GM12878 (cell line): ENCODE measurements around the gene SIK1. TPM values are rescaled to one million over a fixed set of nuclear protein-coding genes. Genes with fewer than 3 reads are reported as not detected.
A peak's percentile ranks its signal among the peaks of the same experiment; 100 is the strongest.
"Not testable (repeated sequence)": the region's sequence is repeated elsewhere in the genome, so short reads cannot be mapped to it uniquely, and the experiment has no call there.

Experiments
- ATAC-seq: fragments of 200-7000 bp; cut with Tn5 transposase; 3 replicates; pipeline ENCODE4 v1.9.1; 2020; ENCODE audit warnings: mild to moderate bottlenecking, moderate library complexity
- BruUV-seq: library from RNA; stranded (reverse); fragments of 400-500 nt; replicated peaks from 2 replicates; lab custom pipeline; 2021; lab: Mats Ljungman, UMichigan
- CTCF ChIA-PET: fragments of 300-600 bp; sonication (Branson Sonifier 250); formaldehyde crosslinking; extraction: SDS; loops from one replicate; lab custom pipeline; 2021; ENCODE audit warnings: inconsistent platforms; lab: Yijun Ruan, JAX
- POLR2A ChIA-PET: fragments of 350-600 bp; formaldehyde crosslinking; extraction: SDS; loops from one replicate; lab custom pipeline; 2021; ENCODE audit warnings: inconsistent platforms; lab: Charles Lee
- RAD21 ChIA-PET: fragments of 300-600 bp; sonication (Branson Sonifier 250); formaldehyde crosslinking; loops from one replicate; lab custom pipeline; 2023; ENCODE audit warnings: antibody characterized with exemption; ENCODE audit not compliant: unreplicated experiment; lab: Charles Lee
- SMC1A ChIA-PET: fragments of 300-600 bp; sonication (Branson Sonifier 250); formaldehyde crosslinking; loops from one replicate; lab custom pipeline; 2023; ENCODE audit not compliant: unreplicated experiment, uncharacterized antibody; lab: Charles Lee
- DNase-seq: peaks from one replicate; pipeline ENCODE4 v3.0.0-alpha.2; 2011; ENCODE audit warnings: low read depth, low spot score
- FAIRE-seq: peaks from 3 replicates; lab custom pipeline; 2011; peaks lifted over from hg19 to GRCh38; lab: Jason Lieb, UNC
- H2AFZ ChIP-seq: 2 replicates; pipeline ENCODE4 v1.6.0; 2011; ENCODE audit warnings: low read depth, low read length, control low read depth; ENCODE audit not compliant: control insufficient read depth
- H3K27ac ChIP-seq: 2 replicates; pipeline ENCODE4 v1.5.1; 2011; ENCODE audit warnings: control low read depth; ENCODE audit not compliant: control insufficient read depth, insufficient read depth
- H3K27me3 ChIP-seq, 2 experiments: replicated peaks in 1 of 2; 2 replicates each; pipeline versions ENCODE4 v1.6.0 to v1.6.1; 2011; ENCODE audit warnings: low read length in 1 of 2; ENCODE audit not compliant: control insufficient read depth in 2 of 2, insufficient read depth in 2 of 2
- H3K36me3 ChIP-seq, 2 experiments: 2 replicates each; pipeline ENCODE4 v1.5.1; 2011; ENCODE audit warnings: low read length in 1 of 2; ENCODE audit not compliant: control insufficient read depth in 2 of 2, insufficient read depth in 2 of 2
- H3K4me1 ChIP-seq: 2 replicates; pipeline ENCODE4 v1.6.1; 2011; ENCODE audit warnings: mild to moderate bottlenecking, low read length, moderate library complexity, mixed read lengths; ENCODE audit not compliant: control insufficient read depth, insufficient read depth
- H3K4me2 ChIP-seq: 2 replicates; pipeline ENCODE4 v1.6.0; 2011; ENCODE audit warnings: control low read depth; ENCODE audit not compliant: control insufficient read depth, insufficient read depth
- H3K4me3 ChIP-seq: fragments of 200-600 bp; sonication (generic); 2 replicates; pipeline ENCODE4 v1.5.1; 2016
- H3K79me2 ChIP-seq: 2 replicates; pipeline ENCODE4 v1.6.0; 2011; ENCODE audit warnings: low read length; ENCODE audit not compliant: control insufficient read depth, insufficient read depth
- H3K9ac ChIP-seq: 2 replicates; pipeline ENCODE4 v1.8.0; 2011; ENCODE audit warnings: low read length, control low read depth, mixed read lengths; ENCODE audit not compliant: control insufficient read depth, insufficient read depth
- H3K9me3 ChIP-seq: replicated peaks from 3 replicates; pipeline ENCODE4 v1.5.1; 2011; ENCODE audit warnings: mild to moderate bottlenecking, low read length; ENCODE audit not compliant: control insufficient read depth, insufficient read depth
- H4K20me1 ChIP-seq: 2 replicates; pipeline ENCODE4 v1.6.0; 2011; ENCODE audit not compliant: control insufficient read depth, insufficient read depth
- WGBS: methylation state at CpG from one replicate; pipeline ENCODE4 v1.1.6; 2016; ENCODE audit warnings: low lambda C conversion rate; ENCODE audit not compliant: insufficient replicate concordance, insufficient coverage; ENCODE audit errors: missing lambda C conversion rate; 5-methylcytosine and 5-hydroxymethylcytosine counted together
- in situ Hi-C: fragments of 300-500 bp; cut with MboI; formaldehyde crosslinking; loops from 9 replicates; pipeline ENCODE4 v1.14.3; 2018; ENCODE audit warnings: mixed read lengths
- intact Hi-C: fragments of 100-400 bp; cut with micrococcal nuclease; formaldehyde crosslinking; loops from one replicate; pipeline ENCODE4 v1.14.2; 2022; ENCODE audit not compliant: unreplicated experiment
- polyA plus RNA-seq, 11 experiments: library from polyadenylated mRNA; depleted of rRNA in 4 of 11; unstranded in 6 of 11; stranded (reverse) in 5 of 11; fragments of >200 nt; fragmentation: Nextera tagmentation in 4 of 11; fragmentation: Illumina TruSeq in 1 of 11; extraction: Ambion mirVana in 4 of 11; extraction: Trizol in 1 of 11; gene quantifications; 1 replicate in 1 of 11; 2 replicates in 10 of 11; pipeline versions ENCODE4 v1.2.1 to v1.2.3, GENCODE V29; 2011 to 2016; ENCODE audit warnings: inconsistent platforms in 2 of 11, missing spikeins in 2 of 11, low read depth in 1 of 11
- total RNA-seq, 4 experiments: library from RNA; depleted of rRNA in 3 of 4; stranded (reverse); fragments of >200 nt in 3 of 4; fragmentation: Illumina TruSeq in 1 of 4; extraction: Trizol in 1 of 4; gene quantifications; 2 replicates each; pipeline versions ENCODE4 v1.2.1 to v1.2.3, GENCODE V29; 2013 to 2021

SIK1 gene
- total and polyA plus RNA-seq, 10 of the 15 experiments (the other 5 are each of a cell fraction or from before 2014, with no cell fraction given) = 0.03 to 7.3 (median 2.1) TPM; not detected in 2

DNA sequence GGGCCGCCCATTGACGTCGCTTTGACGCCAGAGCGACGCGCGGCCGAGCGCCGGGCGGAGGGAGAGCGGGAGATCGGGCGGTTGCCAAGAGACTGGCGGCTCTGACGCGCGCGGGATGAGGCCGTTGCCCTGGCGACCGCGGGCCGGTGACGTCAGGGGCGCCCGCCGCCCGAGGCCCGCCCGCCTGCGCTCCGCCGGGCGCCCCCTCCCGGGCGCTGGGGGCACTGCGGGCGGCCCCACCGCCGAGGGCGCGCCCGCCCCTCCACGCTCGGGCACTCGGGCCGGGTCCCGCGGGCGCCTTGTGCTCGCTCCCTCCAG is 270 bp upstream of the SIK1 start:
- H4K20me1 ChIP-seq, SMC1A ChIA-PET, CTCF ChIA-PET, H3K27ac ChIP-seq, H3K36me3 ChIP-seq, H2AFZ ChIP-seq, intact Hi-C loops, H3K4me2 ChIP-seq, H3K27me3 ChIP-seq, in situ Hi-C loops, H3K4me1 ChIP-seq, RAD21 ChIA-PET, H3K79me2 ChIP-seq, H3K9me3 ChIP-seq, H3K4me3 ChIP-seq, BruUV-seq, POLR2A ChIA-PET, DNase-seq, H3K9ac ChIP-seq: not testable (repeated sequence)
- no CpG with 5 or more reads among the region's 53 CpGs for WGBS
- FAIRE-seq = peak; percentile 59
- ATAC-seq = peak; percentile 63

DNA sequence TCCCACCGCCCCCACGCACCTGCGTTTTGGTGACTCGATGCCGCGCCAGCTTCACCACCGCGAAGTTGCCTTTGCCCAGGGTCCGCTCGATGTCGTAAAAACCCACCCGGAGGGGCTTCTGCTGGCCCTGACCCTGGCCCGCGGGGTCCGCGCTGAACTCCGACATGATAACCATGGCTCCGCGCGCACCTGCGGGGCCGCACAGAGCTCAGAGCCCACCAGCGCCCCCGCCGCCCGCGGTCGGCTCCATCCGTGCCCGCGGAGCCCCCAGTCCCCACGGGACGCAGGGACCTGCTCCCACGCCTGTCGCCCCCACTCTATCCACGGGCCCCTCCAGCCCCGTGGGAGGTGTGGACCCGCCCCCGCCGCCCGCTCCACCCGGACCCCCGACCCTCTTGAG is 927 bp downstream of the SIK1 start:
- RAD21 ChIA-PET, H3K27me3 ChIP-seq, H3K4me1 ChIP-seq, CTCF ChIA-PET, intact Hi-C loops, in situ Hi-C loops, H3K27ac ChIP-seq, SMC1A ChIA-PET, H3K4me3 ChIP-seq, H2AFZ ChIP-seq, POLR2A ChIA-PET, H3K4me2 ChIP-seq, H4K20me1 ChIP-seq, H3K9ac ChIP-seq, DNase-seq, BruUV-seq, H3K9me3 ChIP-seq, FAIRE-seq, H3K79me2 ChIP-seq, H3K36me3 ChIP-seq: not testable (repeated sequence)
- ATAC-seq = peak; percentile 49
- WGBS = no CpG with 5 or more reads among the region's 43 CpGs

DNA sequence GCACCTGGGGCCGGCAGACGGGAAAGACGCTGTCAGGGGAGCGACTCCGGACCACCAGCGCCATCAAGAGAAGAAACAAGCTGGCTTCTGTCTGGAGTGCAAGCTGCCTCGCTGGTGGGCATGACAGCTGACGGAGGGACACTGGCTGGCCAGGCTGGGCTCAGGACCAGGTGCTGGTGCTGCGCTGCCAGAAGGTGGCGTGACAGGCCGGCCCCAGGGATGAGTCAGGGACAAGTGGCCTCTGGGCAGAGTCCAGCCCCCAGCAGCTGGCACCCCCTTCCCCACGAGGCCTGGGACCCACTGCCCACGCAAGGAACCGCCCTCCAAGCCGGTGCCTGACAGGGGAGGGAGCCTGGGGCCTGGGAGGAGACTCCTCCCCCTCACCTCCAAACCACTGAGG is 7.5 kb downstream of the SIK1 start:
- BruUV-seq, H3K79me2 ChIP-seq, SMC1A ChIA-PET, POLR2A ChIA-PET, H3K36me3 ChIP-seq, RAD21 ChIA-PET, ATAC-seq, H3K4me2 ChIP-seq, FAIRE-seq, H3K27me3 ChIP-seq, in situ Hi-C loops, H3K27ac ChIP-seq, CTCF ChIA-PET, DNase-seq, H3K4me1 ChIP-seq, H2AFZ ChIP-seq, H3K9me3 ChIP-seq, H4K20me1 ChIP-seq, intact Hi-C loops, H3K4me3 ChIP-seq, H3K9ac ChIP-seq: not testable (repeated sequence)
- WGBS = no CpG with 5 or more reads among the region's 15 CpGs

- peak; percentile 80 for FAIRE-seq
- H3K27ac ChIP-seq, CTCF ChIA-PET, POLR2A ChIA-PET, H3K36me3 ChIP-seq, H3K4me2 ChIP-seq, in situ Hi-C loops, H3K4me1 ChIP-seq, H3K27me3 ChIP-seq, H3K4me3 ChIP-seq, H3K9ac ChIP-seq, intact Hi-C loops, H4K20me1 ChIP-seq, BruUV-seq, DNase-seq, SMC1A ChIA-PET, H3K79me2 ChIP-seq, RAD21 ChIA-PET, H2AFZ ChIP-seq, H3K9me3 ChIP-seq: not testable (repeated sequence)
- peak; percentile 11; the same call in 2 of the 3 replicates for ATAC-seq
- WGBS = no CpG with 5 or more reads among the region's 5 CpGs
Measured at GRCh38 chr21:43414576-43414975, 12.4 kb downstream of the SIK1 start.
